GM23248 (cell line): Measurements from ENCODE around the gene HSD17B14. TPM values are rescaled to one million over a fixed set of nuclear protein-coding genes. Genes with fewer than 3 reads are reported as not detected.

ENCODE experiments used
- DNase-seq: peaks from one replicate; pipeline ENCODE4 v3.0.0-alpha.2; 2015
- H2AFZ ChIP-seq: fragments of 200-600 bp; sonication (generic); 2 replicates; pipeline ENCODE4 v1.6.1; 2016; ENCODE audit warnings: antibody characterized with exemption
- H3F3A ChIP-seq: fragments of 200-600 bp; sonication (generic); 2 replicates; pipeline ENCODE4 v1.6.1; 2016; ENCODE audit warnings: mild to moderate bottlenecking, antibody characterized with exemption, mixed run types; ENCODE audit not compliant: insufficient read depth
- H3K27ac ChIP-seq: fragments of 200-600 bp; sonication (generic); 2 replicates; pipeline ENCODE4 v1.5.1; 2016; ENCODE audit warnings: mild to moderate bottlenecking
- H3K27me3 ChIP-seq: fragments of 200-600 bp; sonication (generic); replicated peaks from 2 replicates; pipeline ENCODE4 v1.6.1; 2016; ENCODE audit warnings: mild to moderate bottlenecking; ENCODE audit not compliant: insufficient read depth
- H3K36me3 ChIP-seq: fragments of 200-600 bp; sonication (generic); 2 replicates; pipeline ENCODE4 v1.6.1; 2016; ENCODE audit warnings: low read depth, mild to moderate bottlenecking
- H3K4me1 ChIP-seq: fragments of 200-600 bp; sonication (generic); 2 replicates; pipeline ENCODE4 v1.6.1; 2016; ENCODE audit warnings: mild to moderate bottlenecking; ENCODE audit not compliant: insufficient read depth
- H3K4me2 ChIP-seq: fragments of 200-600 bp; sonication (generic); one replicate; pipeline ENCODE4 v1.6.1; 2016; ENCODE audit warnings: mild to moderate bottlenecking; ENCODE audit not compliant: unreplicated experiment
- H3K4me3 ChIP-seq: fragments of 200-600 bp; sonication (generic); 2 replicates; pipeline ENCODE4 v1.5.1; 2016; ENCODE audit warnings: mild to moderate bottlenecking
- H3K79me2 ChIP-seq: fragments of 200-600 bp; sonication (generic); 2 replicates; pipeline ENCODE4 v1.6.1; 2016; ENCODE audit warnings: mild to moderate bottlenecking; ENCODE audit not compliant: insufficient read depth
- H3K9ac ChIP-seq: fragments of 200-600 bp; sonication (generic); 2 replicates; pipeline ENCODE4 v1.6.1; 2016; ENCODE audit warnings: mild to moderate bottlenecking
- H3K9me2 ChIP-seq: fragments of 200-600 bp; sonication (generic); 2 replicates; pipeline ENCODE4 v1.6.1; 2016; ENCODE audit warnings: mixed run types, mild to moderate bottlenecking, moderate library complexity; ENCODE audit not compliant: insufficient read depth
- H3K9me3 ChIP-seq: fragments of 200-600 bp; sonication (generic); one replicate; pipeline ENCODE4 v1.6.1; 2017; ENCODE audit warnings: low read depth
- H4K20me1 ChIP-seq: fragments of 200-600 bp; sonication (generic); 2 replicates; pipeline ENCODE4 v1.6.0; 2016; ENCODE audit not compliant: insufficient read depth
- EZH2 ChIP-seq: fragments of 200-600 bp; sonication (generic); IDR thresholded peaks from 2 replicates; pipeline ENCODE4 v1.6.1; 2018; ENCODE audit warnings: antibody characterized with exemption, mild to moderate bottlenecking; ENCODE audit not compliant: insufficient read depth, poor library complexity, severe bottlenecking
- EZH2phosphoT487 ChIP-seq: fragments of 200-600 bp; sonication (generic); IDR thresholded peaks from 2 replicates; pipeline ENCODE4 v1.6.1; 2018; ENCODE audit warnings: antibody characterized with exemption, moderate library complexity, mild to moderate bottlenecking, low read depth; ENCODE audit not compliant: insufficient read depth
- WGBS, 2 experiments: methylation state at CpG; one replicate each; pipeline ENCODE4 v1.1.6; 2015 to 2017; ENCODE audit warnings: low lambda C conversion rate in 2 of 2, low coverage in 1 of 2; ENCODE audit errors: missing lambda C conversion rate in 2 of 2; 5-methylcytosine and 5-hydroxymethylcytosine counted together
- in situ Hi-C: fragments of 300-500 bp; cut with MboI; formaldehyde crosslinking; loops from 2 replicates; pipeline ENCODE4 v1.15.0; 2020
- polyA plus RNA-seq: library from polyadenylated mRNA; unstranded; fragments of >200 nt; fragmentation: Nextera tagmentation; extraction: Ambion mirVana; gene quantifications from 2 replicates; pipeline ENCODE4 v1.2.1, GENCODE V29; 2016
- total RNA-seq: library from RNA; depleted of rRNA; stranded (reverse); fragments of >200 nt; shearing (Covaris generic); gene quantifications from 2 replicates; pipeline ENCODE4 v1.2.3, GENCODE V29; 2014

HSD17B14 gene
- total and polyA plus RNA-seq, 2 experiments from 2014 or later, result 2.6 to 4.4 TPM

GRCh38 chr19:48802623-48803022, 33.7 kb downstream of the HSD17B14 start:
- no peak for DNase-seq
- Histone ChIP-seq H3K79me2 (no peaks in the 10 kb centered on the region), H2AFZ (no peak overlapping the region), H3K9ac (no peak overlapping the region), H3F3A (no peaks in the 10 kb centered on the region), H3K27me3 (no peaks in the 10 kb centered on the region), H3K4me3 (no peak overlapping the region), H3K4me2 (no peak overlapping the region), H4K20me1 (no peaks in the 10 kb centered on the region), H3K9me2 (no peaks in the 10 kb centered on the region), H3K9me3 (no peaks in the 10 kb centered on the region), H3K27ac (no peak overlapping the region), H3K36me3 (no peaks in the 10 kb centered on the region), H3K4me1 (no peaks in the 10 kb centered on the region)
- WGBS, 2 experiments, result 85 to 91% methylated on average over 2 of the region's 2 CpGs
- no peak for TF ChIP-seq EZH2
- TF ChIP-seq EZH2phosphoT487, result no peak
- in situ Hi-C loops, result no loop called here

- no peak overlapping the region for H3K27ac ChIP-seq
- peaks cover 5% of the 10 kb centered on the region; the same call in 1 of the 2 replicates for H3F3A ChIP-seq
- TF ChIP-seq EZH2phosphoT487 (no peak), EZH2 (no peak)
- in situ Hi-C loops, result loop anchor here (10.0 kb wide), 1 partner anchor 175 kb away; no protein-coding TSS in a partner anchor
- H3K36me3 ChIP-seq, result no peaks in the 10 kb centered on the region
- DNase-seq, result no peak
- H3K9ac ChIP-seq, result no peak overlapping the region
- H3K9me2 ChIP-seq, result no peaks in the 10 kb centered on the region
- no peaks in the 10 kb centered on the region for H3K4me1 ChIP-seq
- no peak overlapping the region for H3K4me2 ChIP-seq
- H3K4me3 ChIP-seq, result no peak overlapping the region
- H3K79me2 ChIP-seq, result no peaks in the 10 kb centered on the region
- H3K9me3 ChIP-seq, result no peaks in the 10 kb centered on the region
- 90 to 91% methylated on average over 24 to 44 of the region's 44 CpGs for WGBS, 2 experiments
- H2AFZ ChIP-seq, result no peak overlapping the region
- no peaks in the 10 kb centered on the region for H4K20me1 ChIP-seq
- no peaks in the 10 kb centered on the region for H3K27me3 ChIP-seq
Measured at GRCh38 chr19:48799358-48800300, 36.7 kb downstream of the HSD17B14 start.

- H3K27me3 ChIP-seq, result no peaks in the 10 kb centered on the region
Measured at GRCh38 chr19:48798937-48799336, 37.4 kb downstream of the HSD17B14 start.

GRCh38 chr19:48797103-48797502, 39.2 kb downstream of the HSD17B14 start:
- Histone ChIP-seq H3K4me2 (no peak overlapping the region), H3K4me3 (no peak overlapping the region), H3K4me1 (no peaks in the 10 kb centered on the region), H3K36me3 (no peaks in the 10 kb centered on the region), H2AFZ (no peak overlapping the region), H4K20me1 (no peaks in the 10 kb centered on the region), H3K9me2 (no peaks in the 10 kb centered on the region), H3F3A (peaks cover 5% of the 10 kb centered on the region; the same call in 1 of the 2 replicates), H3K79me2 (no peaks in the 10 kb centered on the region), H3K27me3 (no peaks in the 10 kb centered on the region), H3K9me3 (no peaks in the 10 kb centered on the region), H3K27ac (no peak overlapping the region), H3K9ac (no peak overlapping the region)
- in situ Hi-C loops, result loop anchor here (10.0 kb wide), 1 partner anchor 178 kb away; no protein-coding TSS in a partner anchor
- 80 to 86% methylated on average over 7 of the region's 7 CpGs for WGBS, 2 experiments
- TF ChIP-seq EZH2 (no peak), EZH2phosphoT487 (no peak)
- no peak for DNase-seq

More at GRCh38 chr19:48798937-48799336, 37.4 kb downstream of the HSD17B14 start:
- no peak for DNase-seq
- Histone ChIP-seq H3K27ac (no peak overlapping the region), H3K4me1 (no peaks in the 10 kb centered on the region), H3K9ac (no peak overlapping the region), H4K20me1 (no peaks in the 10 kb centered on the region), H2AFZ (no peak overlapping the region), H3K79me2 (no peaks in the 10 kb centered on the region), H3F3A (peaks cover 5% of the 10 kb centered on the region; the same call in 1 of the 2 replicates), H3K9me3 (no peaks in the 10 kb centered on the region), H3K4me2 (no peak overlapping the region), H3K36me3 (no peaks in the 10 kb centered on the region), H3K4me3 (no peak overlapping the region), H3K9me2 (no peaks in the 10 kb centered on the region)
- no peak for TF ChIP-seq EZH2
- TF ChIP-seq EZH2phosphoT487, result no peak
- in situ Hi-C loops, result loop anchor here (10.0 kb wide), 1 partner anchor 176 kb away; no protein-coding TSS in a partner anchor
- 69 to 73% methylated on average over 6 of the region's 6 CpGs for WGBS, 2 experiments
